ENCODE data around the gene OMP. TPM values are rescaled to one million over a fixed set of nuclear protein-coding genes. Genes with fewer than 3 reads are reported as not detected.
"Not testable (repeated sequence)": the region's sequence is repeated elsewhere in the genome, so short reads cannot be mapped to it uniquely, and the experiment has no call there.

Gene OMP
- total and polyA plus RNA-seq, 9 donors: 0.55 to 1.8 (median 1.6) TPM; not detected in 4

DNA sequence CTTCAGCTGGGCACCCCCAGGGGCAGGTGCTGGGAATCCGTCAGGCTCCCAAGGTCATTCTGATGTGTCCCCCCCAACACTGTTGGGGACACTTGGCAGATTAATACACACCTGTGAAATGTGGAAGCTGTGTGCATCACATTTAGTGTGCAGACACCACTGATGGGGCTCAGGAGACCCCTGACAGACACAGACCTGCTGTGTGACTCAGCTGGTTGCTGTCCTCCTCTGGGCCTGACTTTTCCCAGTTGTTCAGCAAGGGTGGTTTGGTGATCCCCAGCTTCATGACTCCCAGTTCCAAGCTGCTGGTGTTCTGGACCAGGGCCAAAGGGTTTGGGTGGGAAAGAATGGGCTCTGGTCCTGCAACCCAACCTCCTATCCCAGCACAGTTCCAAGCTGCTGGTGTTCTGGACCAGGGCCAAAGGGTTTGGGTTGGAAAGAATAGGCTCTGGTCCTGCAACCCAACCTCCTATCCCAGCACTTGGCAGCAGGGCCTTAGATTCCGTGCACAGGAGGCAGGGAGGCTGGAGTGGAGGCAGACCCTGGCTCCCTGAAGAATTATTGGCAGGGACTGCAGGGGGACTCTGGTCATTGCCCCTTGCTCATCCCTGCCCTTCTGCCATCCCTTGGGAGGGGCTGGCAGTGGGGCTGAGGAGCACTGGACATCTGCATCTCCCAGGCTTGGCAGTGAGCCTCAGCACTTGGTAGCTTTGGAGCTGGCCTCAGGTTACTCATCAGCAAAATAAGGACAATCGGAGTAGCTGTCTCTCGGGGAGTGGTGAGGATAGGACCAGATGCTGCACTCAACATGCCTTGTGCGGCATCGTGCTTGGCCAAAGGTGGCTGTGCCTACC lies 8.4 kb upstream of the OMP start:
- H3K36me3 ChIP-seq: no peaks in the 10 kb centered on the region
- intact Hi-C loops (cut with DNase I): loop anchor here in 1 of 4 donors (5.0 kb wide), 1 partner anchor 47 kb away; no protein-coding TSS in a partner anchor
- TF ChIP-seq, protein P1, sequence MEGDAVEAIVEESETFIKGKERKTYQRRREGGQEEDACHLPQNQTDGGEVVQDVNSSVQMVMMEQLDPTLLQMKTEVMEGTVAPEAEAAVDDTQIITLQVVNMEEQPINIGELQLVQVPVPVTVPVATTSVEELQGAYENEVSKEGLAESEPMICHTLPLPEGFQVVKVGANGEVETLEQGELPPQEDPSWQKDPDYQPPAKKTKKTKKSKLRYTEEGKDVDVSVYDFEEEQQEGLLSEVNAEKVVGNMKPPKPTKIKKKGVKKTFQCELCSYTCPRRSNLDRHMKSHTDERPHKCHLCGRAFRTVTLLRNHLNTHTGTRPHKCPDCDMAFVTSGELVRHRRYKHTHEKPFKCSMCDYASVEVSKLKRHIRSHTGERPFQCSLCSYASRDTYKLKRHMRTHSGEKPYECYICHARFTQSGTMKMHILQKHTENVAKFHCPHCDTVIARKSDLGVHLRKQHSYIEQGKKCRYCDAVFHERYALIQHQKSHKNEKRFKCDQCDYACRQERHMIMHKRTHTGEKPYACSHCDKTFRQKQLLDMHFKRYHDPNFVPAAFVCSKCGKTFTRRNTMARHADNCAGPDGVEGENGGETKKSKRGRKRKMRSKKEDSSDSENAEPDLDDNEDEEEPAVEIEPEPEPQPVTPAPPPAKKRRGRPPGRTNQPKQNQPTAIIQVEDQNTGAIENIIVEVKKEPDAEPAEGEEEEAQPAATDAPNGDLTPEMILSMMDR (IDR thresholded peaks at IDR 0.05): no peak
- TF ChIP-seq EP300 (IDR thresholded peaks at IDR 0.05): no peak
- TF ChIP-seq POLR2A (IDR thresholded peaks at IDR 0.05): no peak
- no peak overlapping the region for H3K27ac ChIP-seq
- H3K9me3 ChIP-seq: no peaks in the 10 kb centered on the region
- no peak overlapping the region for H3K4me3 ChIP-seq
- H3K27me3 ChIP-seq: no peaks in the 10 kb centered on the region
- no peaks in the 10 kb centered on the region for H3K4me1 ChIP-seq (ENCODE audit: insufficient read depth)
- DNase-seq: peak in 2 of 5 donors; percentile 19 to 31
- WGBS, 3 donors: 85 to 90% (median 85%) methylated on average over 6 of the region's 6 CpGs

GRCh38 chr11:77094841-77095365 lies 7.7 kb upstream of the OMP start:
- H3K27ac ChIP-seq: no peak overlapping the region
- TF ChIP-seq POLR2A (IDR thresholded peaks at IDR 0.05) (no peak), EP300 (IDR thresholded peaks at IDR 0.05) (no peak)
- TF ChIP-seq, protein P1 (IDR thresholded peaks at IDR 0.05): no peak

DNA sequence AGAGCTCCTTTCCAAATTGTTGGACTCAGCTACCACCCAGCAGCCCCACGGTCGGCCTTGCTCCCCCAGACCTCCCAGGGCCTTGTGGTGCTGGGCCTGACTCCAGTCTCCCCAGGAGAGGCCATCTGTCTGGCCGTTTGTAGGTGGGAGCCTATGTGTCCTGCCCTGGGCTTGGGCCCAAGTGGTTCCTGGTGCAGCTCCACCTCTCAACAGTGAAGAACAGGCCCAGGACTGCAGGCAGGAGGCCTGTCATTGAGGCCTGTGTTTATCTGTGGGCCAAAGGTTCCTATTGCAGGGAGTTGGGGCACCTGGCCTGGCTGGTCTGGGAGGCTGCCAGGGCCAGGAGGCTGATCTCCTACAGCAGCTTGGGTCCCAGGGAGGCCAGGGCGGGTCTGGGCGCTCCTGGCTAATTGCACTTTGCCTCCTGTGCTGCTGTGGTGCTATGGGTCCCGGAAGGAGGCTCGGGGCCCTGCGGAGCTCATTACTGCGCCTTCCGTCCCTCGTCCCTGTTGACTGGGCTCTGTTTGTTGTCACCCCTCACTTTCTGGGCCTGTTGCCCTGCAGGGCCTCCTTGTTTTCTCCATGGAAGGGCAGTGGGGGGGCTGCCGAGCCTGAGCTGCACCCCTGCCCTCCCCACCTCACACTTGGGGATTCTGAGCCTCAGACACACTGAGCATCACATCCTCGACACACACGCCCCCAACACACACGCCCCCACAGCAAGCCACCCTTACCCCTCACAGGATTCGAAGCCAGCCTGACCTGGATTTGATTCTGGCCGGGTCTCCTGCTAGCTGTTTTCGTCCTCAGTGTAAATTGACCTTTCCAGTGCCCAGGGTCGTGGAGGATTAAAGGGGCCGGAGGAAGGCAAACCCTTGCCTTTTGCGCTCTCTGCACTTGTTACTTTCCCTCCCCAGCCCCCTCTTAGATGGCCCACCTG lies 6.8 kb upstream of the OMP start:
- TF ChIP-seq POLR2A (IDR thresholded peaks at IDR 0.05) (no peak), EP300 (IDR thresholded peaks at IDR 0.05) (no peak)
- TF ChIP-seq, protein P1 (IDR thresholded peaks at IDR 0.05): no peak
- Histone ChIP-seq H3K36me3 (no peaks in the 10 kb centered on the region), H3K27ac (no peak overlapping the region), H3K4me1 (ENCODE audit: insufficient read depth) (no peaks in the 10 kb centered on the region), H3K4me3 (no peak overlapping the region), H3K9me3 (no peaks in the 10 kb centered on the region), H3K27me3 (no peaks in the 10 kb centered on the region)
- intact Hi-C loops (cut with DNase I): no loop called here
- peak in 2 of 5 donors; percentile 17 to 31 for DNase-seq
- 80 to 81% (median 81%) methylated on average over 21 of the region's 21 CpGs for WGBS, 3 donors

More at GRCh38 chr11:77094841-77095365, 7.7 kb upstream of the OMP start:
- Histone ChIP-seq H3K4me1 (ENCODE audit: insufficient read depth) (no peaks in the 10 kb centered on the region), H3K9me3 (no peaks in the 10 kb centered on the region), H3K36me3 (no peaks in the 10 kb centered on the region), H3K27me3 (no peaks in the 10 kb centered on the region), H3K4me3 (no peak overlapping the region)
- DNase-seq: peak in 2 of 5 donors; percentile 15 to 22
- WGBS, 3 donors: 83 to 99% (median 96%) methylated on average over 7 of the region's 7 CpGs
- intact Hi-C loops (cut with DNase I): loop anchor here in 1 of 4 donors (5.0 kb wide), 1 partner anchor 48 kb away; no protein-coding TSS in a partner anchor

DNA sequence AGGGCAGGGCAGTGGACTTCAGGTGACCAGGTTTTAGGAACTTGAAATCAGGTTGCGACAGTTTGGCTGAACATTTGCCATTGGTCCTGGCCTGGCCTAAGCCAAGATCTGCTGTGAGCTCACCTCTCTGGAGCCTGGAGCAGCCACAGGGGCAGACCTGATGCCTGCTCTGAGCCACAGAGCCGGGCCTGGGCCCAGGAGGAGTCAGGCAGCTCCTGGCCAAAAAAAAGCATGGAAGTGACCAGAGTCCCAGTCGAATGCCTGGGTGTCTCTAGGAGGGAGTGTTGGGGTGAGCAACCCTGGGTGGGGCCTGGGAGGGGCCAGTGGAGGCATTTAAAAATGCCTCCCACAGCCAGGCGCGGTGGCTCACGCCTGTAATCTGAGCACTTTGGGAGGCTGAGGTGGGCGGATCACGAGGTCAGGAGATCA lies 6.0 kb upstream of the OMP start:
- H3K27me3 ChIP-seq: no peaks in the 10 kb centered on the region
- intact Hi-C loops (cut with DNase I): no loop called here
- WGBS, 3 donors: 94 to 96% (median 96%) methylated on average over 8 of the region's 8 CpGs
- H3K36me3 ChIP-seq: no peaks in the 10 kb centered on the region
- no peaks in the 10 kb centered on the region for H3K9me3 ChIP-seq
- TF ChIP-seq, protein P1 (IDR thresholded peaks at IDR 0.05): no peak
- no peak for TF ChIP-seq EP300 (IDR thresholded peaks at IDR 0.05)
- TF ChIP-seq POLR2A (IDR thresholded peaks at IDR 0.05): no peak
- H3K4me1 ChIP-seq (ENCODE audit: insufficient read depth): no peaks in the 10 kb centered on the region
- H3K27ac ChIP-seq: no peak overlapping the region
- H3K4me3 ChIP-seq: no peak overlapping the region
- peak in 2 of 5 donors; percentile 12 to 17 for DNase-seq

DNA sequence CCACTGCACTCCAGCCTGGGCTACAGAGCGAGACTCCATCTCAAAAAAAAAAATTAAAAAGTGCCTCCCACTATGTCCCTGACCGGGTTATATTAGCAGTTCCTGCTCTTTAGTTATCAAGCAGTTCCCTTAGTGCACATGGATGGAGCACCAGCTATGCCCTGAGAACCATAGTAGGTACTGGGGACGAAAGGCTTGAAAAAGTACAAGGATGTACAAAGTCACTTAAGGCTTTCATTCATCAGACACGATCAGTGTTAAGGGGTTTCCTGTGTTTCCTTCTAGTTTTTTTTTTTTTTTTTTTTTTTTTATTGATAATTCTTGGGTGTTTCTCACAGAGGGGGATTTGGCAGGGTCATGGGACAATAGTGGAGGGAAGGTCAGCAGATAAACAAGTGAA lies 5.5 kb upstream of the OMP start:
- H3K4me3 ChIP-seq; H3K36me3 ChIP-seq; H3K27me3 ChIP-seq; H3K9me3 ChIP-seq; H3K4me1 ChIP-seq (ENCODE audit: insufficient read depth); DNase-seq; intact Hi-C loops (cut with DNase I); H3K27ac ChIP-seq: not testable (repeated sequence)
- 74 to 79% (median 79%) methylated on average over 4 of the region's 4 CpGs for WGBS, 3 donors
